Measurements from ENCODE around the gene FCER2. TPM values are rescaled to one million over a fixed set of nuclear protein-coding genes. Genes with fewer than 3 reads are reported as not detected.

Gene FCER2
- polyA plus RNA-seq, 1 experiment = not detected

GRCh38 chr19:7677669-7678311, 24.1 kb downstream of the FCER2 start:
- no peak for TF ChIP-seq CTCF (IDR thresholded peaks at IDR 0.05; ENCODE audit: insufficient read depth, low read depth, low read length)
- no peak for DNase-seq (ENCODE audit: low read depth)
- peaks cover 4% of the 10 kb centered on the region; the same call in 1 of the 2 replicates for H3K27me3 ChIP-seq (ENCODE audit: control insufficient read depth, insufficient read depth, low read length)
- ChIA-PET CTCF (interaction anchor here (0.9 to 1.8 kb wide), 4 partner anchors 8 to 324 kb away, joined by 3 to 7 read pairs (median 3); no protein-coding TSS in a partner anchor), POLR2A (no interaction called here)
- peaks cover 6% of the 10 kb centered on the region for H3K36me3 ChIP-seq (ENCODE audit: control insufficient read depth, insufficient read depth, low read length)
- no peak overlapping the region for H3K4me3 ChIP-seq (ENCODE audit: low read depth, low read length)

GRCh38 chr19:7676854-7677253, 25.1 kb downstream of the FCER2 start, which contains the start of gene MCEMP1:
Gene MCEMP1, plus strand, starts transcription at chr19:7677090. Its CDS starts 31 bp downstream, at chr19:7677121.
- ChIA-PET POLR2A (no interaction called here), CTCF (interaction anchor here (0.9 to 2.2 kb wide), 3 partner anchors 9 to 124 kb away, joined by 3 to 7 read pairs (median 3); no protein-coding TSS in a partner anchor)
- Histone ChIP-seq H3K4me3 (ENCODE audit: low read depth, low read length) (no peak within 1 kb of the TSS), H3K27me3 (ENCODE audit: control insufficient read depth, insufficient read depth, low read length) (peaks cover 4% of the 10 kb centered on the region; the same call in 1 of the 2 replicates), H3K36me3 (ENCODE audit: control insufficient read depth, insufficient read depth, low read length) (no peaks in the 10 kb centered on the region)
- no peak for DNase-seq (ENCODE audit: low read depth)
- no peak for TF ChIP-seq CTCF (IDR thresholded peaks at IDR 0.05; ENCODE audit: insufficient read depth, low read depth, low read length)

GRCh38 chr19:7676376-7676775, 25.6 kb downstream of the FCER2 start:
- H3K36me3 ChIP-seq (ENCODE audit: control insufficient read depth, insufficient read depth, low read length) = no peaks in the 10 kb centered on the region
- peaks cover 5% of the 10 kb centered on the region; the same call in 1 of the 2 replicates for H3K27me3 ChIP-seq (ENCODE audit: control insufficient read depth, insufficient read depth, low read length)
- TF ChIP-seq CTCF (IDR thresholded peaks at IDR 0.05; ENCODE audit: insufficient read depth, low read depth, low read length) = no peak
- no peak overlapping the region for H3K4me3 ChIP-seq (ENCODE audit: low read depth, low read length)
- ChIA-PET CTCF (interaction anchor here (0.6 to 2.2 kb wide), 3 partner anchors 11 to 124 kb away, joined by 3 to 7 read pairs (median 4); no protein-coding TSS in a partner anchor), POLR2A (no interaction called here)
- DNase-seq (ENCODE audit: low read depth) = no peak

GRCh38 chr19:7674010-7675005, 27.6 kb downstream of the FCER2 start:
- Histone ChIP-seq H3K36me3 (ENCODE audit: control insufficient read depth, insufficient read depth, low read length) (no peaks in the 10 kb centered on the region), H3K4me3 (ENCODE audit: low read depth, low read length) (no peak overlapping the region), H3K27me3 (ENCODE audit: control insufficient read depth, insufficient read depth, low read length) (peaks cover 12% of the 10 kb centered on the region)
- CTCF ChIA-PET = interaction anchor here (0.9 to 1.6 kb wide), 3 partner anchors 10 to 106 kb away, joined by 3 to 8 read pairs (median 3); no protein-coding TSS in a partner anchor
- POLR2A ChIA-PET = interaction anchor here (0.6 kb wide), 1 partner anchor 125 kb away, joined by 7 read pairs; no protein-coding TSS in a partner anchor
- TF ChIP-seq CTCF (IDR thresholded peaks at IDR 0.05; ENCODE audit: insufficient read depth, low read depth, low read length) = no peak
- DNase-seq (ENCODE audit: low read depth) = no peak
